Measurements from ENCODE around the gene ENKD1.
A peak's percentile ranks its signal among the peaks of the same experiment; 100 is the strongest.

Gene ENKD1

DNA sequence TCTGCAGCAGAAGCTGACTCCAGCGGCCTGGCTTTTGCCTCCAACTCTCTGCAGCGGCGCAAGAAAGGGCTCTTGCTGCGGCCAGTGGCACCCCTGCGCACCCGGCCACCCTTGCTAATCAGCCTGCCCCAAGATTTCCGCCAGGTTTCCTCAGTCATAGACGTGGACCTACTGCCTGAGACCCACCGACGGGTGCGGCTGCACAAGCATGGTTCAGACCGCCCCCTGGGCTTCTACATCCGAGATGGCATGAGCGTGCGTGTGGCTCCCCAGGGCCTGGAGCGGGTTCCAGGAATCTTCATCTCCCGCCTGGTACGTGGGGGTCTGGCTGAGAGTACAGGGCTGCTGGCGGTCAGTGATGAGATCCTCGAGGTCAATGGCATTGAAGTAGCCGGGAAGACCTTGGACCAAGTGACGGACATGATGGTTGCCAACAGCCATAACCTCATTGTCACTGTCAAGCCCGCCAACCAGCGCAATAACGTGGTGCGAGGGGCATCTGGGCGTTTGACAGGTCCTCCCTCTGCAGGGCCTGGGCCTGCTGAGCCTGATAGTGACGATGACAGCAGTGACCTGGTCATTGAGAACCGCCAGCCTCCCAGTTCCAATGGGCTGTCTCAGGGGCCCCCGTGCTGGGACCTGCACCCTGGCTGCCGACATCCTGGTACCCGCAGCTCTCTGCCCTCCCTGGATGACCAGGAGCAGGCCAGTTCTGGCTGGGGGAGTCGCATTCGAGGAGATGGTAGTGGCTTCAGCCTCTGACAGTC, 4.5 kb downstream of the ENKD1 start:
- DNase-seq, result no peak

DNA sequence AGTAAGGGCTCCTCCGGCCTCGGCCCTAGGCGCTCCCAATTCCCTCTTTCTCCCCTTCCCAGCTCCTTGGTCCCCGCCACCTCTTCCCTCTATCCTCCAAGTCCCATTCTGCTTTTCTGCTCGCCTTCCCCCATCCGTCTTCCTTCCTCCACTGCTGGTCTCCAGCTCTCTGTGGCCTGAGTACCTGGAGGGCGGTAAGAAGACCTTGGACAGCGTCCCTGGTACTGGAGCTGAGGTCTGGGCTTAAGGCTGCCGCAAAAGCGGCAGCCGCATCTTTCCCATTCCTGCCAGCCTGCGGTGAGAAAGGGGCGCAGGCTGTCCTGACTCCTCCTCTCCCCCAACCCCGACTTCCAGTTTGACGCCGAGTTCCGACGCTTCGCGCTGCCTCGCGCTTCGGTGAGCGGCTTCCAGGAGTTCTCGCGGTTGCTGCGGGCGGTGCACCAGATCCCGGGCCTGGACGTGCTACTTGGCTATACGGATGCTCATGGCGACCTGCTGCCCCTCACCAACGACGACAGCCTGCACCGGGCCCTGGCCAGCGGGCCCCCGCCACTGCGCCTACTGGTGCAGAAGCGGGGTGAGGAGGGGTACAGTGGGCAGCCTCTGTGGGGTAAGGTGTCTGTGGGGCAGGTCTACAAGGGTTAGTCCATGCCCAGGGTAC, 5.3 kb downstream of the ENKD1 start:
- no peak for DNase-seq

DNA sequence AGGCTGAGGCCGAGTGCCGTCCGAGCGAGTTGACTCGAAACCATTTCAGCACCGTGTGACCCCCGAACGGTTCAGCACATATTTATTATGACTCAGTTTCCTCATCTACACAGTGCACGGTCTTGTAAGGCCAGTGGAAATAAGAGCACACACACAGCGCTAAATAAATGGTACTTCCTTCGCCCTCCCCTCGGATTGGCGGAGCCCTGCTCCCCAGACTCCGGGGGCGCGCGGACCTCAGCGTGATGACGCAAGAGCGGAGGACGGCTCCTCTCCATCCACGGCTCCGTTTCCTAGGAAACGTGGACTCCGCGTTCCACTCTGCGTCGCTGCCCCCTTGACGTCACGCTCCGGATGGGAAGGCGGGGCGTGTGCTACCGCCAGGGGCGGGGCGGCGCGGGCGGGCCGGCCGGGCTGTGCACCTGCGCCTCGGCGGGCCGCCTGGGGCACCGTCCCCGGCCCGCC, 6.0 kb downstream of the ENKD1 start, which contains the start of gene PARD6A:
Gene PARD6A (plus strand): TSS at position 397 of the 465 bp plus-strand sequence. CDS start 79 bp downstream, outside the sequence.
- DNase-seq, result peak; percentile 97

DNA sequence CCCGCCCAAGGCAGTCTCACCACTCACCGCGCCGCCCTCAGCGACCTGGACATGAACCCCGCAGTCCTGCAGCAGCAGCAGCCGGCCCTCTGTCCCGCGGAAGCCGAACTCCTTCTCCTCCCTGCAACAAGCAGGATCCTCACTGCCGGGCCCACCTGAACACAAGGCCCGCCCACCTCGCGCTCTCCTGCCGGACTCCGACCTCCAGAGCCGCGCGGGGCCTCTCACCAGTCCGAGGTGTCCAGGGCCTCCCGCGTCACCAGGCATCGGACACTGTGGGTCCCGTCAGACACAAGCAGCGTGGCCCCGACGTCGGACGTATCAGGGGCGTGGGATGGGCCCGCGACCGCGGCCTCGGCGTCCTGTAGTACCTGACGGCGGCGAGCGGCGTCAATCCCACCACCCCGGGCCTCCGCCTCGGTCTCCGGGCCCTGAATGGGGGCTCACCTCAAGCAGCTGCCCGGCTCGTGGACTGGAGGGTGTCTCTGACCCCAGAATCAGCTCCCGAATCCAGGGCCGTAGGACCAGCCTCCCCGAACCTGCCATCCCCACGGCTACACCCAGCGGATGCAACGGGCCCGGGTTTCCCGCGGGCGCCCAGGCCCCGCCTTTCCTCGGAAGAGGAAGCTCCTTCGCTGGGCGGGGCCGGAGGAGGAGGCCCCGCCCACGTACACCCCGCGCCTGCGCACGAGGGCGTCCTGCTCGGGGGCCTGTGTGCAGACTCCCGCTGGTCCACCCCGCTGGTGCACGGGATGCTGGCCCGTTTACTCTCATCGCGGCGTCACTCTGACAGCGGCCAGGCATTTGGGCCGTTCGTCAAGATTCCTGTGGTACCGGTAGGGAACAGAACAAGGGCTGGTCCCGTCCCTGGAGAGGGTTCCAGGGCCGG, 6.6 kb downstream of the ENKD1 start, which contains the start of gene ACD:
Gene ACD (minus strand): TSS at position 586 of the 889 bp plus-strand sequence. CDS start 40 bp downstream, at position 546.
- DNase-seq, result peak; percentile 94

DNA sequence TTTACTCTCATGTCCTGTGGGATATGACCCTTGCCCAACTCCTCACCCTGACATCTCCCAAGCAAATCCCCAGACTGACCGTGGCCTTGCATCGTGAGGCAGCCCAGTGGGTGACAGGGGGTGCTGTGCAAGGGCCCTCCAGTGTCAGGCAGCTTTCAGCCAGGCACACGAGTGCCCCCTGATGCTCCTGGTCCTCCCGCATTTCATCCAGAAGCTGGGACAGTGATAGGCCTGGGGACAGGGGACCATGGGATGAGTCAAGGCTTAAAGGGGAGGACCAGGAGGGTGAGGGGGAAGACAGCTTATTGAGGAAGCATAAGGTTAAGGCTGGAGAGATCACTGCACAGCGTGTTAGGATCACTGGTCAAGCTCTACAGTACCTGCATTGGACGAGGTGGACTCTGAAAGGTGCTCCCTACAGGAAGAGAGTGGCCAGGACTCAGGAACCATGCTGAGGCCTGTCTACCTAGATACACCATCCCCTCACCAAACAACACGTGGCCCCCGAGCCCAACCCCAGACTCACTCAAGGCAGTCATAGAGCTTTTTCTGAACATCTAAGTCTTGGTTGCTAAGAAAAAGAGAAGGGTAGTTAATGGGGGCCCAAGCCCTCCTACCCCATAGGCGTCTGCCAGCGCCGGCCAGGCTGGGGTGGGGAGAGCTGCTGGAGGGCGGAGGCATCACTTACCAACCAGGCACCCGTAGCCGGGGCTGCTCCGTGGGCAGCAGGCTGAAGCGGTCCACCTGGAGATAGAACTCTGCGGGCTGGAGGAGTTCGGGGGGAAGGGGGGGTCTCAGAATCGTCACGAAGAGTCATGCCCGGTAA, 7.5 kb downstream of the ENKD1 start:
- DNase-seq, result no peak

DNA sequence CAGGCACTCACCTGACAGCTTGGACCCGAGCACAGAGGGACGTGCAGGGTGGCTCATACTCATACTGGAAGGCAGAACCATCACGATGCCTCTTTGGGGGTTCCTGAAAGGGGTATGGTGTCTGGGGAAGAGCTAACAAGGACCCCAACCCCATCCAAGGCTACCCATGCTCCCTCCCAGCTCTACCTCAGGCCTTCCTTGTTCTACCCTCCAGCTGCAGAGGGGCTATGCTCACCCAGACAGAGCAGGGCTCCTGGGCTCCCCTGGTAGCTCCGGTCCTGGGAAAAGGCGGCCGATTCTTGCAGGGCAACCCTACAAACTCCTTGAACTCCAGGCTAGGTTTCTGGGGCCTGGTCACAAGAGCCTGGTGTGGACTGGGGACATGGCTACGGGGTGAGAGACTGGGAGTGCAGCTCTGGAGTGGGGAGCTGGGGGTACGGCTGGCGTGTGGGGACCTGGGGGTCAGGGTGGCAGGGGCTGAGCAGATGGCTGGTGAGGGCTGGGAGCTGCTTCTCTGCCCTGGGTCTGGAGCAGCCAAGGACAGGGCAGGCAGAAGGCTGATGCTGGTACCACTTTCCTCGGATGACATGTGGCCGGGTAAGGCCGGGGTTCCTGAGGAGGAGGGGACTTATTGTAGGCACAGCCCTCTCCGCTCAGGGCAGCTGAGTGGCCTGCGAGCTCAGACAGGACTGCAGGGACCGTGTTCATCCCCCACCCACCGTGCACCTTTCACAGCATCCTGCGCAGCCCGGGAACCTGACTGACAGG, 8.6 kb downstream of the ENKD1 start:
- no peak for DNase-seq

DNA sequence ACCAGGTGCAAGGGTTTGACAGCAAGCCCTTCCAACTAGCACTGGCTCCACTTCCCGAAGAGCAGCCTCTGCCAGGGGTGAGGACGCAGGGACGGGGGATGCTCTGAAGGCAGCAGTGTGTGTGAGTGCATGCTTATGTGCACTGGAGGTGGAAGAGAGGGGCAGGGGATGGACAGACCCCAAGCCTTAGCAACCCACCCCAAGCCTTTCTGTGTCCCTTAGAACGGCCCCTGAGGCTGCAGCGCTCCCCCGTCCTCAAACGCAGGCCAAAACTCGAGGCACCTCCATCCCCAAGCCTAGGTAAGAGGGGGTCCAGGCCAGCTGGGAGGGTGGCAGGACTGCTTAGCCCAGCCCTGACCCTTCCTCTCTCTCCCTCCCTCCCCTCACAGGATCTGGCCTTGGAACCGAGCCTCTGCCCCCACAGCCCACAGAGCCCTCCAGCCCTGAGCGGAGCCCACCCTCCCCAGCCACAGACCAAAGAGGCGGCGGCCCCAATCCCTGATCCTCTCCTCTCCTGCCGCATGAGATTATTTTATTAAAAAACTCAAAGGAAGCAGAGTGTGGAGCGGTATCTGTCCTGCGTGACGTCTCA, 9.4 kb downstream of the ENKD1 start:
- no peak for DNase-seq

DNA sequence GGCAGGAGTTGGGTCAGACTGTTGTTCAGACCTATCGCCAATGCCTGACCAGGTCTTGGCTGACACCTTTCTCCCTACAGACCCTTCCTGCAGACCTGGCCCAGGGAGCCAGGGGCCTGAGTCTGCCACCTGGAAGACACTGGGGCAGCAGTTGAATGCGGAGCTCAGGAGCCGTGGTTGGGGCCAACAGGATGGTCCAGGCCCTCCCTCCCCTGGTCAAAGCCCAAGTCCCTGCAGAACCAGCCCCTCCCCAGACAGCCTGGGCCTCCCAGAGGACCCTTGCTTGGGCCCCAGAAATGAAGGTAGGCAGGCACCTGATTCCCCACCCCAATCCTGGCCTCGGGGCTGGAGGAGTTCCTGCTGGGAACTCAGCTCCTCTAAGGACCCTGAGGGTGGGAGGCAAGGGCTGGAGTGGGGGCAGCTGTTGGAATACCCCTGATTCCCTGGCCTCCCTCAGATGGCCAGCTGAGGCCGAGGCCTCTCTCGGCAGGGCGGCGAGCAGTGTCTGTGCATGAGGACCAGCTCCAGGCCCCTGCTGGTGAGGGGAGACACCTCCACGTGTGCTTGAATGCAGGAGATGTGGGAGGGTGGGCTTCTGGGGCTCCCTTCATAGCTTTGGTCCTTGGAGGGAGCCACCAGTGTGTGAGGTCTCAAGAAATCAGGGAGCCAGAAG, 10.1 kb downstream of the ENKD1 start:
- no peak for DNase-seq

DNA sequence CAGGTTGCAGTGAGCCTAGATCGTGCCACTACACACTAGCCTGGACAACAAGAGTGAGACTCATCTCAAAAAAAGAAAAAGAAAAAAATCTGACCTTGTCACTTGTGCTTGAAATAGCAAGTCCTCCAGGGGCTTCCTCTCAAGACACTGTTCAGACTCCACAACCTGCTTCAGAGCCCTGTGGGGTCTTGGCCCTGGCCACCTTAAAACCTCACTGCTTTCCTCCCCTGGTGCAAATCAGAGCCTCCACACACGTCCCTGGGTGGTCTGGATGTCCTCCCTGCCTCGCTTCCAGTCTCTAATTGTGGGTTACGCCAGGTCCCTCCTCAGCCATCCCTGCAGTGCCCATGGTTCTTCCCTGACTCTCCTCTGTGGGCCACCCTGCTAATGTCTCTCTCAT, 11.2 kb downstream of the ENKD1 start:
- DNase-seq, result no peak

DNA sequence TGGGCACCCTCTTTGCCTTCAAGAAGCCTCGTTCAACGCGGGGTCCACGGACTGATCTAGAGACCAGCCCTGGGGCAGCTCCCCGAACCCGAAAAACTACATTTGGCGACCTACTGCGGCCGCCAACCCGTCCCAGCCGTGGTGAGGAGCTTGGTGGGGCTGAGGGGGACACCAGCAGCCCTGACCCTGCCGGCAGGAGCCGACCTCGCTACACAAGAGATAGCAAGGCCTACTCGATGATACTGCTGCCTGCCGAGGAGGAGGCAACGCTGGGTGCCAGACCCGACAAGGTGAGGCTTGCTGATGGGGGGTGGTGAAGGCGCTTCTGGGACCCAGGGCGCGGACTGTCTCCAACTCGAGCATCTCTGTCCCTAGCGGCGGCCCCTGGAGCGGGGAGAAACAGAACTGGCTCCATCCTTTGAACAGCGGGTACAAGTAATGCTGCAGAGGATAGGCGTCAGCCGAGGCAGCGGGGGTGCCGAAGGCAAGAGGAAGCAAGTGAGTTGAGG, 12.1 kb downstream of the ENKD1 start:
- no peak for DNase-seq

DNA sequence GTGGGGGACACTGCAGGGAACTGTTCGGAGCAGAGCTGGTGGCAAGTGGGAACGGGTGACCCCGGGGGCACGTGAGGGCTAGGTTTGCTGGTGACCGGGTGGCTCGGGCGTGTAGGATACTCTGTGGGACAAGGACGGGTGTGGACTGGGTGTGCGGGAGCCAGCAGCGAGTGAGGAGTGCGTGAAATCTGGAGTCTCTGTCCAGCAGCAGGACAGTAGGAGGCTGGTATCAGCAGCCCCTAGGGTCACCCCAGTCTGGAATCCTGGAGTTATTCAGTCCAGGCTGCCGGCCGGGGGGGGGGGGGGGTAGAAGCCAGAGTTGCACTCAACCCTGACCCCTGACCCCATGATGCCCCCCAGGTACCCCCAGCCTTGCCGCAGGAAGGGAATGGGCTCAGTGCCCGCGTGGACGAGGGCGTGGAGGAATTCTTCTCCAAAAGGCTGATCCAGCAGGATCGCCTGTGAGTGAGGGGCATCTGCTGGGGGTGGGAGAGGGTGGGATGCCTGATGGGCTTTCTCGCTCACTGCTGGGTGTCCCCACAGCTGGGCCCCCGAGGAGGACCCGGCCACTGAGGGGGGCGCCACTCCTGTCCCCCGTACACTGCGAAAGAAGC, 12.7 kb downstream of the ENKD1 start:
- no peak for DNase-seq

DNA sequence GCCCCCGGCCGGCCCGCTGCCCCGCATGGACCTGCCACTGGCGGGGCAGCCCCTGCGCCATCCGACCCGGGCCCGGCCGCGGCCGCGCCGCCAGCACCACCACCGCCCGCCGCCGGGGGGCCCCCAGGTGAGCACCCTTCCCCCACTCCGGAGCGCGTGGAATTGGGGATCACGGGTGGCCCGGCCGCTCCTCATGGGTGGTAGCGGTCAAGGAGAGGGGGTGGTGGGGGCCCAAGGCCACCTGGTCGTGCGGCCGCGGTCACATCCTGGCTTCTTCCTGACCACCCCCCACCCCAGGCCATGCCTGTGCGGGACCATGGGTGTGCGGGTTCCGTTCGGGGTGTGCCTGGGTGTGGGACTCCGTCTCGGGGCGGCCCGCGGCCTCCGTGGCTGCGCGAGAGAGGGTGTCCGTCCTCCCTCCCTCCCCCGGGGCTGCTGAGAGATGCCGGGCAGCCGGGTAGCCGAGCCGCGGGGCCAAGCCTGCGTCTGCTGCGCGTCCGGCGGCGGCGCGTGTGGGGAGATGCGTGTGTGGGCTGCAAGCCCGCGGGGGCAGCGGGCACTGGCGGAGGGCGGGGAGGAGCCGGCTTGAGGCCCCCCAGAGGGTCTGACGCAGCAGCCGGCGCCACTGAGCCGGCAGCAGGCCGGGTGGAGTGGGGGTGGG, 13.3 kb downstream of the ENKD1 start:
- DNase-seq, result no peak

DNA sequence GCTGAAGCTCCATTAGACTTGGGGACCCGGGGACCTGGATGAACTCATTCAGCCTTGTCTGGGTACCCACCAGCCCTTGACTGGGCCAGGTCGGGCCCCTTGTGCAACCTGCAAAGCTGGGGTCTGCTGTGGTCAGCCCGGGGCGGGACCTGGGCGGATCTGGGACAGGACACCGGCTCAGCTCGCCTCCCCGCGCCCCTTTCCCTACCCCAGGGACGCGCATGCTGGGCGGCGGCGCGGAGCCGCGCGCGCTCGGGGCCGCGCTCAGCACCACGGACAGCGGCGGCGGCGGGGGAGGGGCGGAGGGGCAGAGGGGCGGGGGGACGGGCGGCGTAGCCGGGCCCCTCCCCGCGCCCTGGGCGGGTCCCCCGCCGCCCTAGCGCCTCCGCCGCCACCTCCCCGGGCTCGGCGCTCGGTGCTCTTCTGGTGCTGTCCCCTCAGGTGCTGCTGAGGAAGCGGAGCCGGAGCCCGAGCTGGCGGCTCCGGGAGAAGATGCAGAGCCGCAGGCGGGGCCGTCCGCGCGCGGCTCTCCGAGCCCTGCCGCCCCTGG, 13.9 kb downstream of the ENKD1 start:
- DNase-seq, result no peak

DNA sequence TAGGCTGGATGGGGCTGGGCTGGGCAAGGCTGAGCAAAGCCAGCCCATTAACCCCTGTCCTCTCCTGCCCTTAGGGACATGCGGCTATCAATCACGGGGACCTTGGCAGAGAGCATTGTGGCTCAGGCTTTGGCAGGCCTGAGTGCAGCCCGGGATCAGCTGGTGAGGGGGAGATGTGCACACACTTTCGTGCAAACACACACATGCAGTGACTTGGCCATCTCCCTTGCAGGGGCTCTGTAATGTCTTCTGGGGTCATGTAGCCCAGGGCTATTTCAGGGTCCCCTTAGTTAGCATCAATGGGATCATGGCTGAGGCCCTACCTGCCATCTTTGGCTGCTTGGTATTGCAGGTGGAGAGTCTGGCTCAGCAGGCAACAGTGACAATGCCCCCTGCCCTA, 14.7 kb downstream of the ENKD1 start:
- DNase-seq, result no peak

DNA sequence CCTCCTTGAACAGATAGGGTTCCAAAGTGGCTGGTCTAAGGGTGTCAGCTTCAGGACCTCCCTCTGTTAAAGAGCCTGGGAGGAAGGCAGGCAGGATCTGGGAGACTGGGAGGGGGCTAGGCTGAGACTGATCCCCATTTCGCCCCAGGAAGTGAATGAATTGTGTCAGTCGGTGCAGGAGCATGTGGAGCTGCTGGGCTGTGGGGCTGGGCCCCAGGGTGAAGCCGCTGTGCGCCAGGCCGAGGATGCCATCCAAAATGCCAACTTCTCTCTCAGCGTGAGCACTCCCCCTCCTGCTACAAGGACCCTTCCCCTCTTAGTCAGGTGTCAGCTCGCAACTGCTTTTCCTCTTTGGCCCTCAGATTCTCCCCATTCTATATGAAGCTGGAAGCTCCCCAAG, 15.5 kb downstream of the ENKD1 start:
- DNase-seq, result no peak

DNA sequence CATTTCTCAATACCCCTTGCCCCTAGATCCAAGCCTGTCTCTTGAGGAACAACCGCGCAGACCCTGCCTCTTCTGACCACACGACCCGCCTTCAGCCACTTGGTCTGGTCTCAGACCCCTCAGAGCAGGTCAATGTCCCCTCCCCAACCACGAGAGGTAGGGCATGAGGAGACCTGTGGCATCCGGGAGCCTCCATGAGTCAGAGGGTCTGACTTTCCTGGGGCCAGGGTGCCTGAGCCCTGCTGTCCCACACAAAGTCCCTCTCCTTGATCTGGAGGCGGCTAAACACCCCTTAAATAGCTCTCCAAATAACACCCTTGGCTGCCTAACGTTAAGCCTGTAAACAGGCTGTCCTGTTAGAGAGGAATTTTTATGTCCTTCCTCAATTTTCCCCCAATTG, 16.5 kb downstream of the ENKD1 start:
- DNase-seq, result no peak

DNA sequence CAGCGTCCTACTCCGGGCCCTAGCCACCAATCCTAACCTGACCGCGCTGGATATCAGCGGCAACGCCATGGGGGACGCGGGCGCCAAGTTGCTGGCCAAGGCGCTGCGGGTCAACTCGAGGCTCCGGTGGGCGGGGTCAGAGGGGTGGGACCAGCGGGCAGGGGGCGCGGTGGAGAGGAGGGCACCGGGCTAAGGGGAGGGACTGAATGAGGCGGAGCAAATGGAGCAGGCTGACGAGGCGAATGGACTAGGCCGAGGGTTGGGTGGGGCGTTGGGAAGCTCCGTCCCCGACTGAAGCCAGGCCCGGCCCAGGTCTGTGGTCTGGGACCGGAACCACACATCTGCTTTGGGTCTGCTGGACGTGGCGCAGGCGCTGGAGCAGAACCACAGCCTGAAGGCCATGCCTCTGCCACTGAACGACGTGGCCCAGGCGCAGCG, 17.0 kb downstream of the ENKD1 start:
- DNase-seq, result no peak

DNA sequence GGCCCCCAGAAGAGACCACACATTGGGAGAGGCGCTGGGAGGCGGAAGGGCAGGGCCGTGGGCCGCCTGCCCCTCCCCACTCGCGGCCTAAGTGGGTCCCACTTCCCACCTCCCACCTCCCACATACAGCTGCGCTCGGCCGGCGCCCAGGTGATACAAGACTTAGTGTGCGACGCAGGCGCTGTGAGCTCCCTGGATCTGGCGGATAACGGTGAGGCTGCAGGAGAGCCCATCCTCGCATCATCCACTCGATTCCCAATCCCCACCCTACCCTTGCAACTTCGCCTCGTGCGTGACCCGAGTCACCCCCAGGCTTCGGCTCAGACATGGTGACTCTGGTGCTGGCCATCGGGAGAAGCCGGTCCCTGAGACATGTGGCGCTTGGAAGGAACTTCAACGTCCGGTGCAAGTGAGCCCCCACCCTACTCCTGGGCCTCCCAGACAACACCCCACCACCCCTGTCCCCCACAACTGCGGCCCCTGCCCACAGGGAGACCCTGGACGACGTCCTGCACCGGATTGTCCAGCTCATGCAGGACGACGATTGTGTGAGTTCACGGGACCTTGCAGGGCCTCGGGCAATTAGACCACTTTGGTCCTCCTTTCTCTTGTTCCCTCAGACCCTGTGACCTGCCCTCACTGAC, 17.7 kb downstream of the ENKD1 start:
- DNase-seq, result no peak
